Activated naive CD4-positive, alpha-beta T cell treated with anti-CD3 and anti-CD28 coated beads, Interleukin-2, amount 50 U/mL, for 16 hours (primary cell): ENCODE measurements around the gene LARP4.
A peak's percentile ranks its signal among the peaks of the same experiment; 100 is the strongest.
"Not testable (repeated sequence)": the region's sequence is repeated elsewhere in the genome, so short reads cannot be mapped to it uniquely, and the experiment has no call there.

Source experiments
- DNase-seq: peaks from one replicate; pipeline ENCODE4 v3.0.0-alpha.2; 2020

Gene LARP4

DNA sequence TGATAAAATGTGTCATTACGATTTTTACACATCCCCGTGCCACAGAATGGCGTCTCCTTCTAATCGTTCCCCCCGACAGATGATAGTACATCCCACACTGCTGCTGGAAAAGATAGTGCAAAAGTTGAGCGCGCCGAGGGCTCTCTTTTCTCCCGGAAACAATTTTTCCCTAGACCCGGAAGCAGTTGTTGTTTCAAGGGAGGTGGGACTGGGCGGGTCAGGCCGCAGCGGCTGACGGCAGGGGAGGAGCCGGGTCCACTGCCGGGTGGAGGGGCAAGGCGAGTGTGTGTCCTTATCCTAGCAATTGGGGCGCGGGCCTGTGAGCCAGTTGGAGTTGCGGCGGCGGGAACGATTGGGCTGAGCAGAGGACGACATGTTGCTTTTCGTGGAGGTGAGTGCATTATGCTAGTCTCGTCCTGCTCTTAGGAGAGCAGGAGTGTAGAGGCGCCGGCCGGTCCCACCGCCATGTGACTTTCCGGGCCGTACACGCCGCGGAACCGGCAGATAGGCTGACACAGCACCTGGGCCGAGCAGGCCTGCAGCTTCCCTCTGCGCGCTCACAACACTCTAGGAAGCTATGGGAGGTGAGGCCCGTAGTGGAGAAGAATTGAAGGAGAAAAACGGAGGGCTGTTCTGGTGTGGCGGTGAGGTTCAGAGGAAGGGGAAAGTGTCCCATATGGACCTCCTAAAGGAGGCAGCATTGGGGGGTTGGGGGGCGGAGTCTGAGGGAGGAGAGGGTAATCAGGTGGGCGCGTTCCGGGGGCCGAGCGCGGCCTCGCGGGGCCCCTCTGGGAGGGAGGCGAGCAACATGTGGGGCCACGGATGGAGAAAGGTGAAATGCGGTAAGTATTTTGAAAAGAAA, at the start of gene LARP4:
TSS of gene LARP4 (plus strand) at position 248 of the 862 bp plus-strand sequence. CDS start at position 374, 126 bp downstream.
- DNase-seq = peak; percentile 91

DNA sequence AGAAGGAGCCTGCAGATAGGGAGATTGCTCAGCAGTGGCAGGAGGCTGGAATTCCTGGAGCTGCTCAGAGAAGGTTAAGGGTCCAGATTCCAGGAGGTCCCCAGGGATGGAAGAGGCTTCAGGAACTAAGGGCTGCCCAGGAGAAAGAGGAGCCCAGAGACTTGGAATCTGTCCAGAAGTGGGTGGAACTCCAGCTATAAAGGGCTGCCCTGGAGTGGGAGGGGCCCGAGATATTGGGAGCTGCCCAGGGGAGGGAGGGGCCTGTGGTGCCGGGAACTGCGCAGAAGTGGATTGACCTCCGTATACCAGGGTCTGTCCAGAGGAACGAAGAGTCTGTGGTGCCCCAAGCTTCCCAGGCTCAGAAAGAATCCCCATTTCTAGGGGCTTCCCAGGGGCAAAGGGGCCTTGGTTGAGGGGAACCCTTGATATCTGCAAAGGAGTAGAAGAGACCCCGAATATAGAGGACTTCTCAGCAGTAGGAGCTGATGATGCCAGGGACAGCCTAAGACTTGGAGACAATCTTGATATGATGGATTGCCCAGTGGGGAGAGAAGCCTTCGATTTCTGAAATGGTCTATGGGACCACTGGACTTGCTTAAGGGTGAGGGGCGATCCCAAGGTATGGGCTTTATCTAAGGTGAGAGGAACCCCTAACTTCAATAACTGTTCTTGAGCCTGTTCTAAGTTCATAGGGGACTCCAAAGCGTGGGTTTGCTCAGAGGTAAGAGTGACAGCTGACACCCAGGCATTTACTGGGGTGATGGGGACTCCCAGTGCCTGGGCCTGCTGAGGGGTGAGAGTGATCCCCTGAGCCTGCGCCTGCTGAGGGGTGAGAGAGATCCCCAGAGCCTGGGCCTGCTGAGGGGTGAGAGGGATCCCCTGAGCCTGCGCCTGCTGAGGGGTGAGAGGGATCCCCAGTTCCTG, 49.3 kb upstream of the LARP4 start:
- no peak for DNase-seq

DNA sequence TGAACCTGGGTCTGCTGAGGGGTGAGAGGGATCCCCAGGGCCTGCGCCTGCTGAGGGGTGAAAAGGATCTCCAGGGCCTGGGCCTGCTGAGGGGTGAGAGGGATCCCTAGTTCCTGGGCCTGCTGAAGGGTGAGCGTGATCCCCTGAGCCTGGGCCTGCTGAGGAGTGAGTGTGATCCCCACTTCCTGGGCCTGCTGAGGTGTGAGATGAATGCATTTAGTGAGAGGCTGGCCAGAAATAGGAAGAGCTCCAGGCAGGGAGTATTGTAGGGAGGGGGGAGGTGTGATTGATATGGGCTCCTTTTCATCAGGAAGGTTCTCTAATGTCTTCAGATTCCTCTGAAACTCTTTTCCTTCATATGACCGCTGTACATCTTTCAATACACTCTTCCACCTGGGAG, 47.3 kb upstream of the LARP4 start:
- no peak for DNase-seq

- DNase-seq = no peak
These were observed 46.7 kb upstream of the LARP4 start for GRCh38 chr12:50353869-50354593.

DNA sequence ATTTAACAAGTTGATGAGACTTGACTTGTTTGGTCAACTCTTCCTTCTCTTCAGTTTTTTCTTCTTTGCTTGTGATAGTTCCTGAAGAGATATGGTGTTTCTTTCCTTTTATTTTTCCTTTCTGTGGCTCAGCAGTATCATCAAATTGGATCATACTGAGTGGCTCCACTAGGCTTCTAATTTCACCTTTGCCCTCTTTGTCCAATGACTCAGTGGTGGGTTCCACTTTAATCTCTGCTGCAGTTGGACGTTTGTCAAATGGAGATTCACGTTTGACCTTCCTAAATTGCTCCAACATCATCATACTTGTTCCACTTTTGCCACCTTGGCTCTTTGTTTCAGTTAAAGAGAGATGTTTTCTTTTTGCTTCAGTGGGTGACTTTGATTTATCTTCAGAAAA, 45.8 kb upstream of the LARP4 start:
- no peak for DNase-seq

GRCh38 chr12:50355365-50355764, 45.3 kb upstream of the LARP4 start:
- DNase-seq = no peak

- DNase-seq = no peak
These were observed 38.0 kb upstream of the LARP4 start for GRCh38 chr12:50362671-50363070.

DNA sequence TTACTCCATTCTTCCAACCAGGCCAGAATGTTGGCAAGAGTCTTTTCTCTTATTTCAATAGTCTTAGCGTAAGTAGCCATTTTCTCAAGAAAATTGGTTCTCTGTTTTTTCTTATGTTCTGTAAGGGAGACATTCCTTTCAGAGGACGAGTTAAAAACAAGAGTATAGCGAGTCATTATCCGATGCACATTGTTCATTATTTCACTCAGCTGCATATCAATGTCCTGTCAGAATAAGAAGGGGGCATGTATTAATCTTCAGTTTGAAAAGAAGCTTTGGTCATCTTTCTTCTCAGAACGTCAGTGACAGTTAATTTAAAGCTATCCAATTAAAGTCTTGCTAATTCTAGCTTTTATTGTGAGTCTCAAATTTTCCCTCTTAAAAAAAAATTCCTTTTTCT, 37.5 kb upstream of the LARP4 start:
- DNase-seq = no peak

DNA sequence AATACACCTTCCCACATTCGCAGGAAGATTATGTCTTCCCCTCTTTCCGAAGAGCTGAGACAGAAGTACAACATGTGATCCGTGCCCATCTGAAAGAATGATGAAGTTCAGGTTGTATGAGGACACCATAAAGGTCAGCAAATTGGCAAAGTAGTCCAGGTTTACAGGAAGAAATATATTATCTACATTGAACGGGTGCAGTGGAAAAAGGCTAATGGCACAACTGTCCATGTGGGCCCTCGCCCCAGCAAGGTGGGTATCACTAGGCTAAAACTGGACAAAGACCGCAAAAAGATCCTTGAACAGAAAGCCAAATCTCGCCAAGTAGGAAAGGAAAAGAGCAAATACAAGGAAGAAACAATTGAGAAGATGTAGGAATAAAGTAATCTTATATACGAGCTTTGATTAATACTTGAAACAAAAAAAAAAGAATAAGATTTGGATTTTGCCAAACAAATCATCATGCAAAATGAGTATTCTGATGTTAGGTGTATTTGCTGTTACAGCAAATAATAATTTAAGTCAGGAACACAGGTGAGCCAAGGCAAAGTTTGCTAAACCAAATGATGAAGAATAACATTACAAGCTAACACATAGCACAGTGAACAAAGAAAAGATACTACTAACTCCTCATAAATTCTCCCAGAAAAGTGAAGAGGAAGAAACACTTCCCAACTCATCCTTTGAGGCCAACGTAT, 34.8 kb upstream of the LARP4 start:
- DNase-seq = no peak

DNA sequence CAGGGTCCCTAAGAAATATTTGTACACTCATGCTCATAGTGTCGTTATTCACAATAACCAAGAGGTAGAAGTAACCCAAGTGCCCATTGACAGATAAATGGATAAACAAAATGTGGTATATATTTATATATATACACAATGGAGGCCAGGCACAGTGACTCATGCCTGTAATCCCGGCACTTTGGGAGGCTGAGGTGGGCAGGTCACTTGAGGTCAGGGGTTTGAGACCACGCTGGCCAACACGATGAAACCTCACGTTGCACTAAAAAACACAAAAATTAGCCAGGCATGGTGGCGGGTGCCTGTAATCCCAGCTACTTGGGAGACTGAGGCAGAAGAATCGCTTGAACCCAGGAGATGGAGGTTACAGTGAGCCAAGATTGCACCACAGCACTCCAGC, 30.0 kb upstream of the LARP4 start:
- DNase-seq = not testable (repeated sequence)

- no peak for DNase-seq
These were observed 24.9 kb upstream of the LARP4 start for GRCh38 chr12:50375802-50376201.

DNA sequence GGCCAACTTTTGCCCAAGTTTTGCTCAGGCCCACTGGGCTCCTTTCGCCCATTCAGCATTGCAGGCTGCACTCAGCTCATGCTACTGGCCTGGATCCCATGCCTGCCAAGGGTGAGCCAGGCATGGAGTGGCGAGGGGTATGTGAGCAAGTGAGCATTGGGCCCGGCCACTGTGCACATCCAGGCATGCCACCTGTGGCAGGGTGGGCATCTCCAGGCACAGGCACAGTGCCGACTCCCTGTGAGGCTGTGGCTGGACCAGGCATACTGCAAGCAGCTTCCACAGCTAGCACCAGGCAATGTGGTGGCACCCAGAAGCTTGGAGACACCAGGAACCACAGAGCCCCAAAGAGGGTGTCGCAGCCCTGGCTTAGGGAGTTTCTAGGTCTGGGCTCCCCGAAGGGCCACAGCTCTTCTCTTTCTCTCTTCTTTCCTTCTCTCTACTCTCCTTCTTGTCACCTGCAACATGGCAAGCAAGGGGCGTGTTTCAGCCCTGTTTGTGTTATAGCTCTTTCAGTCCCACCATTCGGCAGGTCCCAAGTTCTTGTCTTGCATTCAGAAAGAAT, 19.8 kb upstream of the LARP4 start:
- no peak for DNase-seq

DNA sequence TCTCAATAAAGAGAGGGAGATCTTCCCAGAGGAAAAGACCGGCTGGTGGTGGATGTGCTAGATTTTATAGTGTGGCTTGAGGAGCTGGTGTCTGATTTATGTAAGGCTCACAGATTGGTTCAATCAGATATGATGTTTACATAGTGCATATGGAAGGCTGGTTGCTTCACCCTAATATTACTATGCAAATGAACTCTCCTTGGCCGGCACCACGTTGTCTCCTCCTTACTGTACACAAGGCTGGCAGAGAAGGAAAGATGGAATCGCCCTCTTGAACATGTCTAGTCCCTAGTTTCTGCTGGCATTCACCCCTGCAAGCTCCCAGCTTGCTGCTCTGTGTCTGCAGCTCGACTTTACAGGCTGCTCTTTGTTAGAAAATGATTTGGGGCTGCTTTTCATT, 13.2 kb upstream of the LARP4 start:
- no peak for DNase-seq

DNA sequence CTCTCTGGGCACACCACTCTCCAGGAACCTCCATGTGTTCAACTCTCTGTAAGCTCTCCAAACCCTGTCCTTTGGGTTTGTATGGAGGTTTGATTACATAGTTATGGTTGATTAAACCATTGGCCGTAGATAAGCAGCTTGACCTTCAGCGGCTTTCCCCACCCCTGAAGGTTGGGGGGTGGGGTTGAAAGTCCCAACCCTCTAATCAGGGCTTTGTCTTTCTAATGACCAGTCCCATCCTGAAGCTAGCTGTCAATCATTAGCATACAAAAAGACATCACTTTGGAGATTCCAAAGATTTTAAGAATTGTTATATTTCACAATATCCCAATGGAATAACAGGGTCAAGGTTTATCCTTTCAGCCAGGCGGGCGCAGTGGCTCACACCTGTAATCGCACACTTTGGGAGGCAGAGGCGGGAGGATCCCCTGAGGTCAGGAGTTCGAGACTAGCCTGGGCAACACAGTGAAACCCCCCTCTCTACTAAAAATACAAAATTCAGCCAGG, 12.7 kb upstream of the LARP4 start:
- DNase-seq = no peak

DNA sequence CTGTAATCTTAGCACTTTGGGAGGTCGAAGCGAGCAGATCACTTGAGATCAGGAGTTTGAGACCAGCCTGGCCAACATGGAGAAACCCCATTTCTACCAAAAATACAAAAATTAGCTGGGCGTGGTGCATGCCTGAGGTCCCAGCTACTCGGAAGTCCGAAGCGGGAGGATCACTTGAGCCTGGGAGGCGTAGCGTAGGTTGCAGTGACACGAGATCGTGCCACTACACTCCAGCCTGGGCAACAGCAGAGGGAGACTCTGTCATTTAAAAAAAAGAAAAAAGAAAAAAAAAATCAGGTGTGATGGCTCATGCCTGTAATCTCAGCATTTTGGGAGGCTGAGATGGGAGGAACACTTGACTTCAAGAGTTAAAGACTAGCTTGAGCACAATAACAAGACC, 11.9 kb upstream of the LARP4 start:
- DNase-seq = not testable (repeated sequence)

DNA sequence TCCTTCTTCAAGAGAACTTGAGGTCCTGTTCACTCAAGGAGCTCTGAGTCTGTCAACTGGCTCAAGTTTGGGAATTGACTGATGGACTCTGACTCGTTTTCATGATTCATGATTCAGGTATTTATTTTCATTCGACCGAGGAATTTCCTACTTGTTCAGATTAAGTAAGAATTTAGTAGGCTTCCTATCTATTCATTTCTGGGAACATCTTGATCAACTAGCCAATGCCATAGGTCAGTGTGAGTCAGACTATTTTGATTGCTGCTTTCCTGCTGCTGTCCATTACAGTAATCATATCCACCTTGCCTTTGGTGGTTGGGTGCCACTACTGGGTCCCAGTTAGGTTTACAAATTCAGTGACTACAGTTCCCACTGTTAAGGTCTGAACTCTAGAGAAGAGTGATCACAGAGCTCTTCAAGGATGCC, 10.4 kb upstream of the LARP4 start:
- DNase-seq = no peak

DNA sequence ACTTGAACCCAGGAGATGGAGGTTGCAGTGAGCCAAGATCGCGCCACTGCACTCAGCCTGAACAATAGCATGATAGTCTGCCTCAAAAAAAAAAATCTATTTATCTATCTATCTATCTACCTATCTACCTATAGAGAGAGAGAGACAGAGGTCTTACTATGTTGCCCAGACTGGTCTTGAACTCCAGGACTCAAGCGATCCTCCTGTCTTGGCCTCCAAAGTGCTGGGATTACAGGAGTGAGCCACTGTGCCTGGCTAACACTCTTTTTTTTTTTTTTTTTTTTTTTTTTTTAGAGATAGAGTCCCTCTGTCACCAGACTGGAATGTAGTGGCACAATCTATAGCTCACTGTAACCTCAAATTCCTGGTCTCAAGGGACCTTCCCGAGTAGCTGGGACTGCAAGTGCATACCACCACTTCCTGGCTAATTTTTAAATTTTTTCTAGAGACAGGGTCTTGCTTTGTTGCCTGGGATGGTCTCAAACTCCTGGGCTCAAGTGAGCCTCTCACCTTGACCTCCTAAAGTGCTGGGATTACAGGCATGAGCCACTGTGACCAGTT, 6.1 kb upstream of the LARP4 start:
- DNase-seq = no peak

DNA sequence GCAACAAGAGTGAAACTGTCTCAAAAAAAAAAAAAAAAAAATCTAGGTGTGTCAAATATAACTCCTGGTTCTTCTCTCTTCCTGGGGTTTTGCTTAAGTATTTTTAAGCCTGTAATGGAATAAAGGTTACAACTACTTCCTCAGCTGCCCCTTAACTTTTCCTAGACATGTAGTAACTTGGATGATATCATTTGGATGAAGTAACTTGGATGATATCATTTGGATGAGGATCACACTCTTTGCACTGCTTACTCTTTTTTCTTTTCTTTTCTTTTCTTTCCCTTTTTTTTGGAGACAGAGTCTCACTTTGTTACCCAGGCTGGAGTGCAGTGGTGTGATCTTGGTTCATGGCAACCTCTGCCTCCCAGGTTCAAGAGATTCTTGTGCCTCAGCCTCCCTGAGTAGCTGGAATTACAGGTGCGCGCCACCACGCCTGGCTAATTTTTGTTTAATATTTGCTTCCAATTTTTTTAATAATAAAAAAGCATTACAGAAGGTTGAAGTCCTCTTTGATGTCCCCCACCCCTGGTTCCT, 3.5 kb upstream of the LARP4 start:
- DNase-seq = no peak

- DNase-seq = no peak
These were observed 1.8 kb upstream of the LARP4 start for GRCh38 chr12:50398931-50399330.

- DNase-seq = no peak
These were observed 514 bp upstream of the LARP4 start for GRCh38 chr12:50400104-50400637.

DNA sequence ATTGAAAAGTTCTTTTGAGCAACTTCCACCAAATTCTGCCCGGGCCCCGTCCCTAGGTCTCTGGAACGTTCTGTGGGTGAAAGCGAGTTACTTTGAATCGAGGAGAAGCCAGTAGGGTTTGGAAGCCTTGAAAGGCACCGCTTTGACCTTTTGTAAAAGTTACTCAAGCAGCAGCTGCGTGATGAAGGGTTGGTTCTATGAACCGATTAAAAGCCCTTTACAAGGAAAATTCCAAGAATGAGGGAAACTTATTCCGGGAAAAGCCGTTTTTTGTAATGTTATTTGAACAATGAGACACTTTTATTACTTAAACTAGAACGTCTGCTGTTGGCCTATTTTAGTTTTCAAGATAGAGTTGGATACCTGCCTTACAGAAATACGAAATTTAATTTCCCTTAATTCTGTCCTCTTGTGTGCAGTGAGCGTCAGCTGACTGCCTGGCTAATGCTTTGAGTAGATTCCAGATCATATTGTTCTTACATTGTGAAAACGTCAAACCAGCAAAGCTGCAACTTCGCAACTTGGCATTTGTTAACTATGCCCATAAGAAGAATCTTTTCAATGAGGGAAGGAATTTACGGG, 906 bp downstream of the LARP4 start:
- no peak for DNase-seq
